Measurements from ENCODE around the gene PCMT1. TPM values are rescaled to one million over a fixed set of nuclear protein-coding genes. Genes with fewer than 3 reads are reported as not detected.

PCMT1 gene
- polyA plus RNA-seq, 2 of the 4 experiments (the other 2 are of a cell fraction) = 92.4 to 99.3 TPM

GRCh38 chr6:149856256-149856994 lies 106.9 kb downstream of the PCMT1 start:
- 58% methylated on average over 10 of the region's 10 CpGs for WGBS (ENCODE audit: missing lambda C conversion rate)
- CTCF ChIA-PET = interaction anchor here (1.0 to 1.3 kb wide), 4 partner anchors 9 to 15 kb away, joined by 3 to 6 read pairs (median 5); no protein-coding TSS in a partner anchor
- TF ChIP-seq RNF2 (IDR thresholded peaks at IDR 0.05; ENCODE audit: borderline replicate concordance, low read depth) (no peak), ZNF302 (CRISPR knock-in tag; IDR thresholded peaks at IDR 0.05) (no peak), FOSB (CRISPR knock-in tag; IDR thresholded peaks at IDR 0.05) (no peak), HES2 (IDR thresholded peaks at IDR 0.05) (no peak), ATOH8 (CRISPR knock-in tag; IDR thresholded peaks at IDR 0.05; ENCODE audit: low read depth) (no peak), ELK1 (IDR thresholded peaks at IDR 0.05; ENCODE audit: low read depth, low read length) (no peak), FOXS1 (CRISPR knock-in tag; IDR thresholded peaks at IDR 0.05) (no peak), CHD4 (IDR thresholded peaks at IDR 0.05; ENCODE audit: borderline replicate concordance) (no peak), HOXB13 (CRISPR knock-in tag; IDR thresholded peaks at IDR 0.05; ENCODE audit: low read depth) (no peak), USF2 (IDR thresholded peaks at IDR 0.05) (no peak), RFX5 (IDR thresholded peaks at IDR 0.05) (no peak)
- Histone ChIP-seq H3K4me1 (peaks cover 93% of the 10 kb centered on the region), H3K4me2 (peak overlapping the region; percentile 97), H3K4me3 (peak overlapping the region; percentile 33; the same call in 2 of the 3 replicates), H3K9me3 (no peaks in the 10 kb centered on the region), H3K27ac (peak overlapping the region; percentile 84 to 88)
- POLR2A ChIA-PET = no interaction called here
- no peak for ATAC-seq
- DNase-seq (ENCODE audit: low read depth in 1 of 2, low spot score in 1 of 2) = no peak
- no peak for FAIRE-seq

GRCh38 chr6:149857541-149857940 lies 108.0 kb downstream of the PCMT1 start:
- TF ChIP-seq EHMT2 (IDR thresholded peaks at IDR 0.05; ENCODE audit: low read depth) (no peak), KDM1A (IDR thresholded peaks at IDR 0.05; ENCODE audit: low read depth) (no peak), PHF8 (IDR thresholded peaks at IDR 0.05; ENCODE audit: borderline replicate concordance, low read depth) (no peak), ESRRA (IDR thresholded peaks at IDR 0.05; ENCODE audit: borderline replicate concordance, low read length) (no peak), ZC3H11A (IDR thresholded peaks at IDR 0.05) (no peak), FOSB (CRISPR knock-in tag; IDR thresholded peaks at IDR 0.05) (no peak), ELK1 (IDR thresholded peaks at IDR 0.05; ENCODE audit: low read depth, low read length) (no peak), EP300 (IDR thresholded peaks at IDR 0.05) (no peak), RARB (CRISPR knock-in tag; IDR thresholded peaks at IDR 0.05) (no peak), CBX8 (IDR thresholded peaks at IDR 0.05) (no peak), ZSCAN20 (CRISPR knock-in tag; IDR thresholded peaks at IDR 0.05) (no peak), CTCF (IDR thresholded peaks at IDR 0.05) (no peak), HES2 (IDR thresholded peaks at IDR 0.05) (no peak), POLR2A (IDR thresholded peaks at IDR 0.05; ENCODE audit: low read length) (no peak), FOXS1 (CRISPR knock-in tag; IDR thresholded peaks at IDR 0.05) (no peak), MAX (IDR thresholded peaks at IDR 0.05) (no peak), MAFK (IDR thresholded peaks at IDR 0.05; ENCODE audit: partially characterized antibody) (no peak), KDM5A (IDR thresholded peaks at IDR 0.05) (no peak)
- Histone ChIP-seq H3K4me1 (peaks cover 92% of the 10 kb centered on the region), H3K27ac (peak overlapping the region; percentile 84 to 88), H3K9me3 (no peaks in the 10 kb centered on the region), H3K4me2 (peak overlapping the region; percentile 97), H3K4me3 (peak overlapping the region; percentile 33; the same call in 1 of the 3 replicates)
- ChIA-PET CTCF (interaction anchor here (0.6 to 1.3 kb wide), 3 partner anchors 8 to 1008 kb away, joined by 3 to 6 read pairs (median 5); no protein-coding TSS in a partner anchor), POLR2A (no interaction called here)
- FAIRE-seq (no peak), ATAC-seq (no peak), DNase-seq (ENCODE audit: low read depth in 1 of 2, low spot score in 1 of 2) (no peak)
- WGBS (ENCODE audit: missing lambda C conversion rate) = 86% methylated on average over 5 of the region's 5 CpGs
